ENCODE data around the gene PRDM9.
"Not testable (repeated sequence)": the region's sequence is repeated elsewhere in the genome, so short reads cannot be mapped to it uniquely, and the experiment has no call there.

PRDM9 gene

DNA sequence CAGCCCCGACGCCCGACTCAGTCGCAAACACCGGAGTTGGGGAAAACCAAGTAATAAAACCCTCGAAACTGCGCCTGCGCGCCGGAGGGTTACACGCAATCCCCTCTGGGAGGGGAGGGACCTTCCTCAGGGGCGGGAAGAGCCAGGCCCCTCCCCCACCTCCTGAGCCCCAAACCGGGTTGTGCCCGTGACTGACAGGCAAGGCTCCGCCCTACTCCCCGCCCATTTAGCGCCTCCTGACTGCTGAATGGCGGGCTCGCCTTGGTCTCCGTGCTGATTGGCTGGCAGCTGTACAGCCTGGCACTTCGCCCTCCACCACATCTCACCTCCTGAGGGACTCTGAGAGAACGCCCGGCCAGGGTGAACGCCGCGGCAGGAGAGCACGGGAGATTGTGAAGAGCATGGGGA lies at the start of gene PRDM9:
Gene PRDM9, plus strand, starts transcription at position 332 of the 408 bp plus-strand sequence. CDS start 1,425 bp downstream, outside the sequence.
- peak; percentile 33 for DNase-seq

DNA sequence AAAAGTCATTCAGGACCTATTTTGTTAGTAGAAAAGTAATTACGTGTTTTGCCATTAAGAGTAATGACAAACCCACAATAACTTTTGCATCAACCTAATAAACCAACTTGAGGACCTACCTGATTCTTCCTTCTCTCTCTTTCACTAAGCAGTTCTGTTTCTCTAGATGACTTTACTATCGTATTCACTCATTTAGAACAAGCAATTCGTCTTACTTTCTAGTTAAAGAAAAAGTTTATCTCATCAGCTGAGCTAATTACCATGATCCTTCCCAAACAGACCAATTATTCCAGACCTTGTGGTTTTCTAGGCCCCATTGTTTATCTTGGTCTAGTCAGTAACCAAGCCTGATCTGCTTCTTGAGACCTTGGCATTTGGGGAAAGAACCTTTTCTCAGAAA lies 49.6 kb upstream of the PRDM9 start:
- DNase-seq: no peak

DNA sequence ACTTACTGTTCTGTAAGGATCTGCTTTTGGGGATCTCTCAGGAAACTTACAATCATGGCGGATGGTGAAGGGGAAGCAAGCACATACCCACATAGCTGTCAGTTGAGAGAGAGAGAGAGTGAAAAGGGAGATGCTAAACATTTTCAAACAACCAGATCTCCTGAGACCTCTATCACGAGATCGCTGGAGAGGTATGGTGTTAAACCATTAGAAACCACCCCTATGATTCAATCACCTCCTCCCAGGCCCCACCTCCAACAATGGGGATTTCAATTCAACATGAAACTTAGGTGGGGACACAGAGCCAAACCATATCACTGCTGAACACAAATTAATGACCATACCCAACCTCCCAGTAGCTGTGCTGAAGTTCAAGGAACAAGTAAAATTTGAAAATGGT lies 48.2 kb upstream of the PRDM9 start:
- DNase-seq: no peak

DNA sequence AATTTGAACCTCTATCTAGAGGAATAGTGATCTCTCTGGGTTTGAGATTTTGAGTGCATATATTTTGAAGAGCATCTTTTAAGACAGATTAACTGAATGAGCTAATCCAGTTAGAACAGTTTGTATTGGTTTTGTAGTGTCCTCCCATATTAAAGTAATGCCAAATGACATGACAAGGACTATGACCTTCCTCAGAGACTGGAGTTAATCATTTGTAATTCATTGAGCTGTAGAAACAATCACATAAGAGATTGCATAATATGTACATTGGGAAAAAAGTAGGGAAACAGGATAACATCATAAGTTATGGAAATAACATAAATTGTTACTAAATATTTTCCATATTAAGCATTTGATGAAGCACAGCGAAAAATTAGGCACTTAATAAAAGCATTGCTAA lies 45.8 kb upstream of the PRDM9 start:
- no peak for DNase-seq

- DNase-seq: no peak
Observed at GRCh38 chr5:23466401-23466912, 41.0 kb upstream of the PRDM9 start.

GRCh38 chr5:23468658-23469057 lies 38.8 kb upstream of the PRDM9 start:
- no peak for DNase-seq

- DNase-seq: no peak
Observed at GRCh38 chr5:23473915-23474314, 33.5 kb upstream of the PRDM9 start.

DNA sequence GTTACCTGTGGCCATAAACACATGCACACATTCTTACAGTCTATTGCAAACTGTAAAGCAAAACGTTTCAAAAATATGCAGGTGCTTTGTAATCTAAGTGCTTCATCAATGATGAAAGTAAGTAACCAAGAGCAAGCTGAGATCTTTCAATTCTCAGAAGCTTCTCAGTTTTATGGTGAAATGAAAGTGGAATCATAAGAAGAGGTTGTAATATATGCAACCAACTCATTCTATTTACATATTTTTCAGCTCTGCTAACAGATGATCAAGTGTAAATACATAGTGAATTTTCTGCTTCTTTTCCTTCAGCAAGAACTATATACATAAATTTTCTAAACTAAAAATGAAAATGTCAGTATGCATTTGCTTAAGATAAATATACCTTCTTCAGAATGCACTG lies 33.1 kb upstream of the PRDM9 start:
- DNase-seq: no peak

DNA sequence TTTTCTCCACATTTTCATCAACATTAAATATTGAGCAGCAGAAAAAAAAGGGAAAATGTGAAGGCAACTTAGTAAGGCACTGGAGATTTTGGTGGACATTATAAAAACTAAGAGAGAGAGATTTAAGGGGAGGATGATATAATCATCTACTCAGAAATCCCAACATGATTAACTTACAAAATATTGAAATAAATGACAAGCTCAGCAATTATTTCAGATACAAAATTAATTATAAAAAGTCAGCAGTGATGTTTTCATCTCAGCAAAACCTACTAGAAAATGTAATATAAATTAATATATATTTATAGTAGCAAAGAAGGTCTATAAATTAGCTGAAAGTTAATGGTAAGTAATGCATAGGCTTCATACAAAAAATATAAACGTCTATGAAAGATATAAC lies 30.8 kb upstream of the PRDM9 start:
- no peak for DNase-seq

DNA sequence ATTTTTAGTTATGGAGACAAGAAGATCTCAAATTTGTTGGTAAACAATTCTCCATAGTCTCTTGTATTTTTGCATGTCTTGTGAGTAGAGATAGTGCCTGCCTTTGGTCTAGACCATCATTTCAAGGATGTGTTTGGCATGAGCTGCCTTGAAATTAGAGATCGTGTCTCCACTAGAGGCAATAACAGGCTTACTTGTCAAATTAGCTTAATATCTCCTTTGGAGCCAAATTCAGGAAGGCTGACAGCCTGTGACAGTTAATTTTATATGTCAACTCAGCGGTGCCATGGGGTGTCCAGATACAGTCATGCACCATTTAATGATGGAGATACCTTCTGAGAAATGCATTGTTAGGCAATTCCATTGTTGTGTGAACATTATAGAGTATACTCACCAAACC lies 24.8 kb upstream of the PRDM9 start:
- DNase-seq: no peak

- no peak for DNase-seq
Observed at GRCh38 chr5:23483090-23483489, 24.3 kb upstream of the PRDM9 start.

DNA sequence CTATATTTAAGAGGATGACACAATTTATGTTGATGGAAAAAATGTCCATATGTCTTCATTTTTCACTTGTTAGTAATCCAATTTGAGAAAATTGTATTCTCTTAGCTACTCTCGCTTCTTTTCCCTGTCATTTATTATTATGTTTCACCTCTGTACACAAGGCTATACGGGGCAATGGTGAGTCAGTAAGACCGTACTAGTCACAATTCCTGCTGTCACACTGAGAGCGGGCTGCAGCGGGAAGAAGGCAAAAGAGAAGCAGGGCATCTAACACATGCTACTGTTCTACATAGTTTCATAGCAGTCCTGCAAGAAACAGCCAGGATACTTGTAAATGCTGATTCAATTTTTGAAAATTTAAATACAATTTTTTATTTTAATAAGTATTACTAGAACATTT lies 23.3 kb upstream of the PRDM9 start:
- DNase-seq: no peak

GRCh38 chr5:23486227-23486626 lies 21.2 kb upstream of the PRDM9 start:
- DNase-seq: not testable (repeated sequence)

GRCh38 chr5:23490993-23491392 lies 16.4 kb upstream of the PRDM9 start:
- DNase-seq: no peak

GRCh38 chr5:23494558-23494957 lies 12.9 kb upstream of the PRDM9 start:
- DNase-seq: no peak

DNA sequence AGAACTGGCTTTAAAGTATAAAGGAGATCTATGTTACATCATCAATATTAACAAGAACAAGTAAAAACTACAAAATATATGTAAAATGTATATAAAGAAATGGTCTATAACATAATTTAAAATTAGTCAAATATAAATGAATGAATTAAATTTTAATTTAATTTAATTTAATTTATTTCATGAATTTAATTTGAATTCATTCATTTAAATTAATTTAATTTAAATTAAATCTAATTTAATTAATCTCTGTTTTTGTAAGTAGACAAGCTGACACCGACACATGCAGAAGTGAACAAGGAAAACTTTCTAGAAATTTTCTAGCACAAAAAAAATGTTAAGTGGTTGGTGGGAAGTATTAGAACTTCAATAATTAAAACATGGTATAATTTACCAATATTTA lies 10.8 kb upstream of the PRDM9 start:
- DNase-seq: no peak

DNA sequence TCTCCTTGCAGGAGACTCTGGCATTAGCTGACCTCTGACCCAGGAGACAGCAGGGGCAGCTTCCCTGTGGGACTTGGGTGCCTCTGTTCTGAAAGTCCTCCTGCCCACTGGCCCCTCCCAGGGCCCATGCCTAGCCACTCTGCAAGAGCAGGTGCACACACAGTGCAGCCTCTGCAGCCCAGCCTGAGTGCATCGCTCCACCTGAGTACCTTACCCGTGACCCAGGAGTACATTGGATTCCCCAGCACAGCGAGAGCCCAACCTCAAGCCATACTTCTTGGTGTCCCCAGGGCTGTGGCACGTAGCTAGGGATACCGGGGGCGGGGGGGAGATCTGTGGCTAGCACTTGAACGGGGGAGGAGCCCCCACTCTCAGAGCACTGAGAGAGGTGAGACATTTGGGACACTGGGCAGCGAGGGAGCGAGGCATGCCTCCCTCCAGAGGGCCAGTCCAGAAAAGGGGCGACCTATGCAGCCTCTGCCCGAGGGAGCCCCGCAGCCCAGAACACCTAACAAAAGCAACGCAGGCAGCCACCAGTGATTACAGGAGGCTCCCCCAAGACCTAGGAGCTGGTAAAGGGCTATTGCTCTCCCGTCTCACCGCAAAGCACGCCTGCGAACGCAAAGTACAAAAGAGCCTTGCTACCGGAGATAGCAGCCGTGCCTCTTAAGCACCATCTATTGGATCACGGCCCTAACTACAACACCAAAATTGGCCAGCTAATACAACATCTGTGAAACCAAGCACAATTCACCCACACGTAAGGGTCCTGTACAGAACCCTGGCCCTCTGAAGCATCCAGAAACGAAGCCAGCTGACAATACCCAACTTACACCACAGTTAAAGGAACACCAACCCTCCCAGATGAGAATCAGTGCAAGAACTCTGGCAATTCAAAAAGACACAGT lies 826 bp upstream of the PRDM9 start:
- no peak for DNase-seq

- DNase-seq: not testable (repeated sequence)
Observed at GRCh38 chr5:23510434-23510833, 3.0 kb downstream of the PRDM9 start.

- DNase-seq: no peak
Observed at GRCh38 chr5:23522553-23522952, 15.1 kb downstream of the PRDM9 start.

DNA sequence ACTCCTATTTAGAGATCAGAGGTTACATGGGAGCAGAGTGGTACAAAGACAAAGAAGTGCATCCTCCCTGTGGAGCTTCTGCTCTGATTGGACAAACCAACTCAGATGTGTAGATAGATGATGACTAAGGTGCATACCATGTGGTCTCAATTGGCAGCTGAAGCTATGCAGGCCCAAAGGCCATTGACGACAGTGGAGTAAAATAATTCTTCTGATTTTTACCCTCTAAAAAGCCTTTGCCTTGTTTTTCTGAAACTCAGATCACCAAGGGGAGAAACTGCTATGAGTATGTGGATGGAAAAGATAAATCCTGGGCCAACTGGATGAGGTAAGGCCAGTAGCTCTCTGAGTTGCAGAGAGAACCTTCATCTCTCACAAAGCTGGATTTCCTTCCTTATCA lies 15.6 kb downstream of the PRDM9 start:
- DNase-seq: no peak

- no peak for DNase-seq
Observed at GRCh38 chr5:23523998-23524397, 16.6 kb downstream of the PRDM9 start.

DNA sequence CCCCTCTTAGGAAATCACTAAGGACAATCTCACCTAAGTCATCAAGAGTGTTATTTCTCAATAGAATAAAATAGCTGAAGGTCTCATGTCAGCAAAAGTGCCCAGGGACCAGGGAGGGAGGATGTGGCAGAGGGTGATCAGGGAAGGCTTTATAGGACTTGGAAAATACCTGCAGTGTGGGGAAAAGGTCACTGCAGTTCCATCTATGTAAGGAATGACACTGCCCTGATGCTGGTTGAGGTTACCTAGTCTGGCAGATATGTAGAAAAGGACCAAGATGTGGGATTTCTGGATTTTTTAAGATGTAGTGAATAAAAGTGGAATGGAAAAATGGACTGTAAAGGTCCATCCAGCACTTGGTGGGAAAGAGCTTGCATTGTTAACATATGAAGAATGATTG lies 18.3 kb downstream of the PRDM9 start:
- DNase-seq: no peak

GRCh38 chr5:23526616-23527015 lies 19.2 kb downstream of the PRDM9 start:
- not testable (repeated sequence) for DNase-seq

- not testable (repeated sequence) for DNase-seq
Observed at GRCh38 chr5:23527216-23527920, 20.0 kb downstream of the PRDM9 start.

Data from activated CD4-positive, alpha-beta T cell treated with anti-CD3 and anti-CD28 coated beads for 48 hours (primary cell).